Calu3 (cell line): ENCODE data around the gene ELMO1. TPM values are rescaled to one million over a fixed set of nuclear protein-coding genes. Genes with fewer than 3 reads are reported as not detected.

Experiments used
- BruUV-seq: library from RNA; stranded (reverse); fragments of 400-500 nt; replicated peaks from 2 replicates; lab custom pipeline; 2021; lab: Mats Ljungman, UMichigan
- CTCF ChIA-PET: fragments of 300-600 bp; sonication (Branson Sonifier 250); formaldehyde crosslinking; loops from one replicate; lab custom pipeline; 2022; ENCODE audit warnings: antibody characterized with exemption; lab: Charles Lee
- DNase-seq: peaks from one replicate; pipeline ENCODE4 v3.0.0; 2022
- H3K27ac Mint-ChIP-seq: one replicate; pipeline ENCODE4 v1.8.0; 2022; ENCODE audit warnings: mixed read lengths; ENCODE audit not compliant: unreplicated experiment
- H3K27me3 Mint-ChIP-seq: one replicate; pipeline ENCODE4 v1.8.0; 2022; ENCODE audit warnings: mixed read lengths; ENCODE audit not compliant: unreplicated experiment
- H3K36me3 Mint-ChIP-seq: one replicate; pipeline ENCODE4 v1.8.0; 2022; ENCODE audit warnings: mild to moderate bottlenecking, moderate library complexity, mixed read lengths; ENCODE audit not compliant: insufficient read depth, unreplicated experiment
- H3K4me1 Mint-ChIP-seq: one replicate; pipeline ENCODE4 v1.8.0; 2022; ENCODE audit warnings: mild to moderate bottlenecking, low read depth, mixed read lengths; ENCODE audit not compliant: unreplicated experiment
- H3K4me3 Mint-ChIP-seq: one replicate; pipeline ENCODE4 v1.8.0; 2022; ENCODE audit warnings: mild to moderate bottlenecking, low read depth, moderate library complexity, mixed read lengths; ENCODE audit not compliant: unreplicated experiment
- H3K9me3 Mint-ChIP-seq: one replicate; pipeline ENCODE4 v1.8.0; 2022; ENCODE audit warnings: low read depth, mixed read lengths; ENCODE audit not compliant: unreplicated experiment
- CTCF ChIP-seq: fragments of 200-600 bp; IDR thresholded peaks from one replicate; pipeline ENCODE4 v1.8.0; 2022; ENCODE audit warnings: antibody characterized with exemption; ENCODE audit not compliant: unreplicated experiment
- intact Hi-C: fragments of 100-400 bp; cut with micrococcal nuclease; formaldehyde crosslinking; loops from one replicate; pipeline ENCODE4 v1.10.0; 2022; ENCODE audit not compliant: unreplicated experiment
- total RNA-seq: library from RNA; stranded (reverse); gene quantifications from 2 replicates; pipeline ENCODE4 v1.2.3, GENCODE V29; 2022

Gene ELMO1
- total RNA-seq, 1 experiment from 2014 or later = not detected

GRCh38 chr7:37362802-37363201, 85.9 kb downstream of the ELMO1 start:
- Mint-ChIP-seq H3K4me3 (no peak overlapping the region), H3K27ac (no peak overlapping the region), H3K4me1 (no peaks in the 10 kb centered on the region), H3K27me3 (peaks cover 14% of the 10 kb centered on the region), H3K9me3 (peaks cover 17% of the 10 kb centered on the region), H3K36me3 (no peaks in the 10 kb centered on the region)
- CTCF ChIA-PET = no interaction called here
- BruUV-seq = no TSS peak
- no peak for DNase-seq
- no peak for TF ChIP-seq CTCF
- intact Hi-C loops = no loop called here

- no peak overlapping the region for H3K4me3 Mint-ChIP-seq
- DNase-seq = no peak
- CTCF ChIA-PET = interaction anchor here (0.7 kb wide), 1 partner anchor 194 kb away, joined by 5 read pairs; no protein-coding TSS in a partner anchor
- TF ChIP-seq CTCF = no peak
- no peaks in the 10 kb centered on the region for H3K4me1 Mint-ChIP-seq
- H3K36me3 Mint-ChIP-seq = no peaks in the 10 kb centered on the region
- H3K27me3 Mint-ChIP-seq = no peaks in the 10 kb centered on the region
- H3K9me3 Mint-ChIP-seq = peaks cover 15% of the 10 kb centered on the region
- intact Hi-C loops = no loop called here
- H3K27ac Mint-ChIP-seq = no peak overlapping the region
- BruUV-seq = no TSS peak
Observed at GRCh38 chr7:37360484-37360883, 88.2 kb downstream of the ELMO1 start.

GRCh38 chr7:37359662-37360444, 88.8 kb downstream of the ELMO1 start:
- no peak for DNase-seq
- intact Hi-C loops = no loop called here
- TF ChIP-seq CTCF = no peak
- Mint-ChIP-seq H3K4me3 (no peak overlapping the region), H3K9me3 (peaks cover 15% of the 10 kb centered on the region), H3K4me1 (no peaks in the 10 kb centered on the region), H3K27me3 (no peaks in the 10 kb centered on the region), H3K36me3 (no peaks in the 10 kb centered on the region), H3K27ac (no peak overlapping the region)
- BruUV-seq = no TSS peak
- CTCF ChIA-PET = interaction anchor here (0.7 kb wide), 1 partner anchor 195 kb away, joined by 5 read pairs; no protein-coding TSS in a partner anchor

GRCh38 chr7:37359180-37359579, 89.5 kb downstream of the ELMO1 start:
- H3K27me3 Mint-ChIP-seq = no peaks in the 10 kb centered on the region
- CTCF ChIA-PET = no interaction called here
- DNase-seq = no peak
- no peak overlapping the region for H3K4me3 Mint-ChIP-seq
- no peaks in the 10 kb centered on the region for H3K36me3 Mint-ChIP-seq
- no TSS peak for BruUV-seq
- no peak for TF ChIP-seq CTCF
- intact Hi-C loops = no loop called here
- H3K27ac Mint-ChIP-seq = no peak overlapping the region
- no peaks in the 10 kb centered on the region for H3K4me1 Mint-ChIP-seq
- peaks cover 15% of the 10 kb centered on the region for H3K9me3 Mint-ChIP-seq
